Breast epithelium (tissue), 3 donors: ENCODE results near the gene MTCL1.

ENCODE experiments used
- POLR2A ChIP-seq: fragments of 450-650 bp; IDR thresholded peaks from one replicate; pipeline ENCODE4 v1.6.1; 2016; ENCODE audit warnings: antibody characterized with exemption, mild to moderate bottlenecking, moderate library complexity
- POLR2AphosphoS5 ChIP-seq, 3 donors: sonication (generic); formaldehyde crosslinking; IDR thresholded peaks; one replicate each; pipeline ENCODE4 v1.6.1; 2017; ENCODE audit warnings: antibody characterized with exemption in 3 of 3
- TF ChIP-seq, protein P1 (sequence below), 3 donors: fragments of 450-650 bp; IDR thresholded peaks; one replicate each; pipeline ENCODE4 v1.5.1; 2016 to 2017; ENCODE audit warnings: antibody characterized with exemption in 3 of 3, mild to moderate bottlenecking in 3 of 3, moderate library complexity in 3 of 3

DNA sequence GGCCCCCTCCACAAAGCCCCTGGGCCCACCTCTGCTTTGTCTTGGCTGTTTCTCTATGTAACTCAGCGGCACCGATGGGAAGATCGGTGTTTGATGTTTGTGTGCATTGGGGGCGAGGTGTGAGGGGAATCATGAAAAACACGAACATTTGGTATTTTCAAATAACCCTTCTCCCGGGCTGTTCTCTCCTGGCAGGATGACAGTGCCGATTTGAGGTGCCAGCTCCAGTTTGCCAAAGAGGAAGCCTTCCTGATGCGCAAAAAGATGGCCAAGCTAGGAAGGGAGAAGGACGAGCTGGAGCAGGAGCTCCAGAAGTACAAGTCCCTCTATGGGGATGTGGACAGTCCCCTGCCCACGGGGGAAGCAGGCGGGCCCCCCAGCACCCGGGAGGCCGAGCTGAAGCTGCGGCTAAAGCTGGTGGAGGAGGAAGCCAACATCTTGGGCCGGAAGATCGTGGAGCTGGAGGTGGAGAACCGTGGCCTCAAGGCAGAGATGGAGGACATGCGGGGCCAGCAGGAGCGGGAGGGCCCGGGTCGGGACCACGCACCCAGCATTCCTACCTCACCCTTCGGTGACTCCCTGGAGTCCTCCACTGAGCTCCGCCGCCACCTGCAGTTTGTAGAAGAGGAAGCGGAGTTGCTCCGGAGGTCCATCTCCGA lies 78.1 kb downstream of the MTCL1 start:
- TF ChIP-seq, protein P1, sequence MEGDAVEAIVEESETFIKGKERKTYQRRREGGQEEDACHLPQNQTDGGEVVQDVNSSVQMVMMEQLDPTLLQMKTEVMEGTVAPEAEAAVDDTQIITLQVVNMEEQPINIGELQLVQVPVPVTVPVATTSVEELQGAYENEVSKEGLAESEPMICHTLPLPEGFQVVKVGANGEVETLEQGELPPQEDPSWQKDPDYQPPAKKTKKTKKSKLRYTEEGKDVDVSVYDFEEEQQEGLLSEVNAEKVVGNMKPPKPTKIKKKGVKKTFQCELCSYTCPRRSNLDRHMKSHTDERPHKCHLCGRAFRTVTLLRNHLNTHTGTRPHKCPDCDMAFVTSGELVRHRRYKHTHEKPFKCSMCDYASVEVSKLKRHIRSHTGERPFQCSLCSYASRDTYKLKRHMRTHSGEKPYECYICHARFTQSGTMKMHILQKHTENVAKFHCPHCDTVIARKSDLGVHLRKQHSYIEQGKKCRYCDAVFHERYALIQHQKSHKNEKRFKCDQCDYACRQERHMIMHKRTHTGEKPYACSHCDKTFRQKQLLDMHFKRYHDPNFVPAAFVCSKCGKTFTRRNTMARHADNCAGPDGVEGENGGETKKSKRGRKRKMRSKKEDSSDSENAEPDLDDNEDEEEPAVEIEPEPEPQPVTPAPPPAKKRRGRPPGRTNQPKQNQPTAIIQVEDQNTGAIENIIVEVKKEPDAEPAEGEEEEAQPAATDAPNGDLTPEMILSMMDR (IDR thresholded peaks at IDR 0.05), result no peak
- no peak for TF ChIP-seq POLR2A
- TF ChIP-seq POLR2AphosphoS5 (IDR thresholded peaks at IDR 0.05), result no peak
